GF-D8 (cell line): Measurements from ENCODE around the gene SLC2A9.
A peak's percentile ranks its signal among the peaks of the same experiment; 100 is the strongest.
"Not testable (repeated sequence)": the region's sequence is repeated elsewhere in the genome, so short reads cannot be mapped to it uniquely, and the experiment has no call there.

Source experiments
- DNase-seq: peaks from one replicate; lab custom pipeline; 2025; lab: John Stamatoyannopoulos, UW

SLC2A9 gene

GRCh38 chr4:9820343-9820742 is 201.0 kb downstream of the SLC2A9 start:
- DNase-seq = no peak

GRCh38 chr4:9816285-9816684 is 205.0 kb downstream of the SLC2A9 start:
- no peak for DNase-seq

DNA sequence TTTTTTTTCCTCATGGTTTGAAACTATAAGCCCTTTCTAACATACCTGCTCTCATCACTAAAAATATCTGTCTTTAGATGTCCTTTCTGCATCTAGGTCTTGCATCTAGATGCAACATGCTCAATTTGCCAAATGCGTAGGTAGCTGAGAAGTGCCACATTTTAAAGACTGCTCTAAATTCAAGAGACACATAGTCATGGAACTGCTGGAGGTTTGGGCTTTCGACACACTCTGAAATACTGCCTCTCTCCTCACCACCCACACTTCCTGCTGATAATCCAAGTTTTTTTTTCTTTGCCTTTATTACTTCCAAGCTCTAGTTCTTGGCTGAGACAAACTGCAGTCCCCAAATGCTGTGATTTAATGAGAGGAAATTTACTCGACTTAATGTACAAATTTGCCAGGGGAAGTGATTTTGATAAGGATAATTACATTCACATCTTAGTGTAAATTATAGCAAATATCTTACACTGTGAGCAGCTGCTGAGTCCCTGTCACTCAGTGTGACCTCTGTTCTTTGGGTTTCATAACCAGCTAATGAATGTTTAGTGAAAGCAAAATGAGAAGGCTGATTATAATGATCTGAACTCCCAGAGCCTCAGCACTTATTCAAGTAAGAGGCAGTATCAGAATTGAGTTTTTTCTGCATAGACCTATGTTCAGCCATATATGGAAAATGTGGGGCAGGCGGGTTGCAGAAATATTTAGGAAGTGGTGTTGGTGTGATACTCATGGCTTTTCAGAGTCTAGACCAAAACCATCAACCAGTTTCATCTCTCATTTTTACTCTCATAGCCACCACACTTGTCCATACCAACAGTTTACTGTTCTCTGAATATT is 208.6 kb downstream of the SLC2A9 start:
- peak; percentile 39 for DNase-seq

- peak; percentile 37 for DNase-seq
Measured at GRCh38 chr4:9811806-9812205, 209.5 kb downstream of the SLC2A9 start.

DNA sequence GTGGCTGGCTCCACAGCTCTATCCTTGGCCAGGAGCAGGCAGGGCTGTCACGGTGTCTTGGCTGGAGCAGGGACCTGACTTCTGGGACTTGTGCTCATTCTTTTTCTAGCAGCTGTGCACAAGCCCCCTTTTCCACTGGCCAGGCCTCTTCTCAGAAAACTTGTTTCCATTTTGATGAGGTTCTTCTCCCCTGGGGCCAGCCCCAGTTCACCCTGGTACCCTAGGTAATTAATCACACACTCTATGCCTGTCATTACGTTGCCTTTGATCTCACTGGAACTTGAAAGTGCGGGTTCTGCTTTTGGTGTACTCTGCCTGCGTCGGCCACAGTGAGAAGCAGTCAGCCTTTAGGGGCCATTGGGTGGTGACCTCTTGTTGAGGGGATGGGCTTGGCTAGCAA is 213.2 kb downstream of the SLC2A9 start:
- DNase-seq = no peak

DNA sequence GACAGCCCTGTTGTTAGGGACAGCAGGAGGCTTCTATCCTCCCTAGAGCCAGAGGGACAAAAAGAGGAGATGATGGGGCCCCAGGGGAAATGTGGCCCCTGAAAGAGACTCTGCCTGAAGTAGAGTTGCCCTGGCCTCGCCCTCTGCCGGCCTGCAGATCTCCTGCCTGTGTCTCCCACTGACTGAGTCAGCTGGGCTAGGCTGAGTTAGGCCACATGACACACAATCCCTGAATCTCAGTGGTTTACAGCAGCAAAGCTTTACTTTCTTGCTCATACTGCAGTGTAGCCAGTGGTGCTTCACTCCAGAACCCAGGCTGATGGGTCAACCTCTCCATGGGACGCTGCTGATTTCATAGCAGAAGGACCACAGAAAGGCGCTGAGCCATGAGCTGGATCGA is 216.4 kb downstream of the SLC2A9 start:
- DNase-seq = no peak

GRCh38 chr4:9800848-9801247 is 220.4 kb downstream of the SLC2A9 start:
- no peak for DNase-seq

GRCh38 chr4:9796641-9797040 is 224.7 kb downstream of the SLC2A9 start:
- not testable (repeated sequence) for DNase-seq

GRCh38 chr4:9792381-9792780 is 228.9 kb downstream of the SLC2A9 start:
- DNase-seq = no peak

- DNase-seq = not testable (repeated sequence)
Measured at GRCh38 chr4:9785891-9786290, 235.4 kb downstream of the SLC2A9 start.

- DNase-seq = no peak
Measured at GRCh38 chr4:9782136-9782436, 239.2 kb downstream of the SLC2A9 start.

DNA sequence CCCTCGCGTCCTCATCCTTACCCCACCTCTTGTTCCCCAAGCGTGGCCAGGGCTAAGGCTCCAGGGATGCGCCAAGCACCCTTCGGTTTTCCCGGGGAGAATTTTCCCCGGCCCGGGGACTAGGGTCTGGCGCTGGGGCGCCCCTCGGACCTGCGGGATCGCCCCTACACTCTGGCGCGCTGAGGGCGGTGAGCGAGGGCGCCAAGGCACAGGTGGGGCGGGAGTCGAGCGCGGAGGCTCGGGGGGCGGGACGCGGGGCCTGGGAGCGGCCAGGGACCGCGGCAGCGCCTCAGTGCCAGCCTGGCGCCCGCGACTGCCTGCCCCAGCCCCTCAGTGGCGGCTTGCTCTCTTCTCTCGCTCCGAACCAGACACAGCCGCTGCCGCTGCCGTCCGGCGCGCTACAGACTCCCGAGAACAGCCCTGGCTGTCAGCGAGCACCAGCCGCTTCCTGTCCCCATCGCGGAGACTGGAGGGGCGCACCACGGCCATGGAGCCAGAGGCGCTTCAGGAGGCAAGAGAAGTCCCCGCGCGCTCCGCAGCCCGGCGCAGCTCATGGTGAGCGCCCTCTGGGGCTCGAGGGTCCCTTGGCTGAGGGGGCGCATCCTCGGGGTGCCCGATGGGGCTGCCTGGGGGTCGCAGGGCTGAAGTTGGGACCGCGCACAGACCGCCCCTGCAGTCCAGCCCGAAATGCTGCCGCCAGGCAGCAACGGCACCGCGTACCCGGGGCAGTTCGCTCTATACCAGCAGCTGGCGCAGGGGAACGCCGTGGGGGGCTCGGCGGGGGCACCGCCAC is 239.8 kb downstream of the SLC2A9 start, which contains the start of gene DRD5:
Gene DRD5, plus strand, starts transcription at position 292 of the 793 bp plus-strand sequence. Its CDS starts 396 bp downstream, at position 688.
- no peak for DNase-seq
